Activated naive CD8-positive, alpha-beta T cell (primary cell): Measurements from ENCODE around the gene FBXO36.
"Not testable (repeated sequence)": the region's sequence is repeated elsewhere in the genome, so short reads cannot be mapped to it uniquely, and the experiment has no call there.

Experiments
- H3K27ac Mint-ChIP-seq: one replicate; pipeline ENCODE4 v1.8.0; 2021; ENCODE audit warnings: mixed read lengths
- H3K27me3 Mint-ChIP-seq: one replicate; pipeline ENCODE4 v1.8.0; 2021; ENCODE audit warnings: mixed read lengths
- H3K36me3 Mint-ChIP-seq: one replicate; pipeline ENCODE4 v1.8.0; 2021; ENCODE audit warnings: mixed read lengths
- H3K4me1 Mint-ChIP-seq: one replicate; pipeline ENCODE4 v1.8.0; 2021; ENCODE audit warnings: low read depth, mixed read lengths
- H3K4me3 Mint-ChIP-seq: one replicate; pipeline ENCODE4 v1.8.0; 2021; ENCODE audit warnings: mild to moderate bottlenecking, mixed read lengths
- H3K9me3 Mint-ChIP-seq: one replicate; pipeline ENCODE4 v1.8.0; 2021; ENCODE audit warnings: low read depth, mixed read lengths

FBXO36 gene

DNA sequence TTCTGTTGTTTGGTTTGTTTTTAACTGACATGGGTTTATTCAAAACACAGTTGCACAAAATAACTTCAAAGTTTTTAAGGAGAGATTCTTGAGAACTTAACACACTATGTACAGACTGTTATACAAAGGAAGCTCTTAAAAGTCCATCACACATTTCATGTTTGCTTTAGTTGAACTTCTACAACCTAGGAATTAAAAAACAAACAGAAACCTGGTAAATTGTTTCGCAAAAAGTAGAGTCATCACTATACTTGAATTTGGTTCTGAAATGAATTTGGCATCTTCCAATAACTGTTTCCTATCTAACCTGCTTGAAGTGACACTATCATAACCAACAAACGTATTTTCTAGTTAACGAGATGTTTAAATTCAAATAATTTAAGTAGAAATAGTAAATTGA, 22.3 kb upstream of the FBXO36 start:
- H3K4me3 Mint-ChIP-seq, result no peak overlapping the region
- no peaks in the 10 kb centered on the region for H3K27me3 Mint-ChIP-seq
- H3K27ac Mint-ChIP-seq, result no peak overlapping the region
- H3K36me3 Mint-ChIP-seq, result peaks cover 6% of the 10 kb centered on the region
- H3K9me3 Mint-ChIP-seq, result no peaks in the 10 kb centered on the region
- peaks cover 68% of the 10 kb centered on the region for H3K4me1 Mint-ChIP-seq

GRCh38 chr2:229900514-229900913, 21.8 kb upstream of the FBXO36 start:
- not testable (repeated sequence) for H3K27me3 Mint-ChIP-seq, H3K36me3 Mint-ChIP-seq, H3K27ac Mint-ChIP-seq, H3K9me3 Mint-ChIP-seq, H3K4me3 Mint-ChIP-seq
- H3K4me1 Mint-ChIP-seq, result peaks cover 69% of the 10 kb centered on the region

DNA sequence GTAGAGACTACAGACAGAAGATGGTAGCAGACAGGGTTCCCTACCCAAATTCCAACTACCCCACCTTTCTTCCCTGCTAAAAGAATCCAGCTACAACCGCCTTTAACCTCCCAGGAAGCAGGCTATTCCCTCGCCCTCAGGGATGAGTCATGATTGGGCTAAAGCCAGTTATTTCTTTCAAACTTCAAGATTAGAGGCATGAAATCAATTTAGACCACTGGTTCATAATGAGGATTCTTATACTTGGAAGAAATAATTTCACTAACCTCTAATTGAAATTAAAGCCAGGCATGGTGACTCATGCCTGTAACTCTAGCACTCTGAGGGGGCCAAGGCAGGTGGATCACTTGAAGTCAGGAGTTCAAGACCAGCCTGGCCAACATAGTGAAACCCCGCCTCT, 20.5 kb upstream of the FBXO36 start:
- H3K36me3 Mint-ChIP-seq, result peaks cover 10% of the 10 kb centered on the region
- H3K27me3 Mint-ChIP-seq, result no peaks in the 10 kb centered on the region
- H3K4me1 Mint-ChIP-seq, result peaks cover 63% of the 10 kb centered on the region
- no peak overlapping the region for H3K4me3 Mint-ChIP-seq
- no peak overlapping the region for H3K27ac Mint-ChIP-seq
- H3K9me3 Mint-ChIP-seq, result no peaks in the 10 kb centered on the region

GRCh38 chr2:229903037-229903436, 19.3 kb upstream of the FBXO36 start:
- Mint-ChIP-seq H3K4me3 (no peak overlapping the region), H3K4me1 (peaks cover 62% of the 10 kb centered on the region), H3K27me3 (no peaks in the 10 kb centered on the region), H3K27ac (no peak overlapping the region), H3K36me3 (peaks cover 8% of the 10 kb centered on the region), H3K9me3 (no peaks in the 10 kb centered on the region)

- Mint-ChIP-seq H3K4me3 (no peak overlapping the region), H3K27me3 (no peaks in the 10 kb centered on the region), H3K36me3 (peaks cover 8% of the 10 kb centered on the region), H3K4me1 (peaks cover 48% of the 10 kb centered on the region), H3K9me3 (no peaks in the 10 kb centered on the region), H3K27ac (no peak overlapping the region)
Observed at GRCh38 chr2:229905601-229906000, 16.7 kb upstream of the FBXO36 start.

GRCh38 chr2:229909090-229909489, 13.2 kb upstream of the FBXO36 start:
- H3K27ac Mint-ChIP-seq, result no peak overlapping the region
- no peaks in the 10 kb centered on the region for H3K27me3 Mint-ChIP-seq
- H3K9me3 Mint-ChIP-seq, result no peaks in the 10 kb centered on the region
- peaks cover 4% of the 10 kb centered on the region for H3K36me3 Mint-ChIP-seq
- no peak overlapping the region for H3K4me3 Mint-ChIP-seq
- H3K4me1 Mint-ChIP-seq, result peaks cover 55% of the 10 kb centered on the region

GRCh38 chr2:229910147-229910831, 12.0 kb upstream of the FBXO36 start:
- peaks cover 55% of the 10 kb centered on the region for H3K4me1 Mint-ChIP-seq
- peaks cover 4% of the 10 kb centered on the region for H3K36me3 Mint-ChIP-seq
- no peaks in the 10 kb centered on the region for H3K9me3 Mint-ChIP-seq
- H3K27me3 Mint-ChIP-seq, result no peaks in the 10 kb centered on the region
- peak overlapping the region; percentile 21 for H3K4me3 Mint-ChIP-seq
- peak overlapping the region; percentile 79 for H3K27ac Mint-ChIP-seq

DNA sequence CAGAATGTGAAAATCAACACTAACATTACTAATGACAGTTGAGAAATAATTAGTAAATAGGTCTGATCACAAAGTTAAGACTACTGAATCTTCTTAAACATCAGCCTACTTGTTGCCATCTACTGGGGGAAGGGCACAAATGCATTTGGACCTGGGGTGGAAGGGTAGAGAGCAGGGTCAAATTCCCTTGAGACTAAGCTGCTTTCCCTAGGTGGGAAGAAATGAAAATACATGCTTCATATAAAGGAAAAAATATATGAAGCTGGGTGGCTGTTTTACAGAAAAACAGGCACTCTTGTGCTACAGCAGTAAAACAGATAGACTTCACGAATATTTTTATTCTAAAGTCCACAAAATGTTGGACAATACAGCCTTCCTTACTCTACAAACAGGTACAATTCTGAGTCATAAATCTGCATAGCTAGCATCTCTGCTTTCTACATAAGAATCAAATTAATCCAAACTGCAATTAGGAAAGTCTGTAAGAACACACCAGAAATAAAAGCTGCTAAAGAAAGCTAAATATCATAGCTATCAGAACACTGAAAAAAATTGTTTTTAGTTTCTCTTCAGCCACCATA, 11.4 kb upstream of the FBXO36 start:
- Mint-ChIP-seq H3K27ac (peak overlapping the region; percentile 79), H3K36me3 (no peaks in the 10 kb centered on the region), H3K9me3 (no peaks in the 10 kb centered on the region), H3K4me1 (peaks cover 53% of the 10 kb centered on the region), H3K27me3 (no peaks in the 10 kb centered on the region), H3K4me3 (no peak overlapping the region)

DNA sequence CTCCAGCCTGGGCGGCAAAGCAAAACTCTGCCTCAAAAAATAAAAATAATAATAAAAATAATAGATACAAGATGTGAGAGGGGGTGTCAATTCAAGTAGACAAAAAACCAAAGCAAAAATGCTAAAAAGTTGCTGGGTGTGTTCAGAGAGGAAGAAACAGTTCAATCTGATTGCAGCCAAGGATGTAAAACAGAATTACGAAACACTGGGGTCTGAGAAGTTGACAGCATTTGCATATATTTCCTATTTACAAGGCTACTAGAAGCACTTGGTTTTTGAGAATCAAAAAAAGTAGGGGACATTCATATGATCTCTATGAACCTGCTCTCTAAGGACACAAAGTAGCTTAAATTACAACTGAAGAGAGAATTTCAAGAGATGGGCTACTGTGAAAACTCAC, 8.1 kb upstream of the FBXO36 start:
- no peak overlapping the region for H3K4me3 Mint-ChIP-seq
- H3K36me3 Mint-ChIP-seq, result peaks cover 3% of the 10 kb centered on the region
- no peaks in the 10 kb centered on the region for H3K9me3 Mint-ChIP-seq
- no peaks in the 10 kb centered on the region for H3K27me3 Mint-ChIP-seq
- peaks cover 69% of the 10 kb centered on the region for H3K4me1 Mint-ChIP-seq
- H3K27ac Mint-ChIP-seq, result peak overlapping the region; percentile 66

DNA sequence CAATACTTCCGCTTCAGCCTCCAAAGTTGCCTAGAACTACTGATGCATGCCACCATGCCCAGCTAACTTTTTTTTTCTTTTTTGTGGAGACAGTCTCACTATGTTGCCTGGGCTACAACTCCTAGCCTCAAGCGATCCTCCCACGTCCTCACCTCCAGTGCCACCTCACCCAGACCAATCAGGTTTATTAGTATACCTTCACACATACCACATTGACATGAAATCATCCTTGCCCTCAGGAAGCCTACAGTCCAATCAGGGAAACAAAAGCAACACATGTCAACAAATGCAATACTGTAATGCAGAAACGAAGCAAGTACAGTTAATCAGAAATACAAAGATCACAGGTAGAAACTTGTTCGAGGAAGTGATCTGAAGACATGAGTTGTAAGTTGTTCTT, 4.5 kb upstream of the FBXO36 start:
- H3K4me1 Mint-ChIP-seq, result peaks cover 54% of the 10 kb centered on the region
- H3K27ac Mint-ChIP-seq, result peak overlapping the region; percentile 18
- peaks cover 3% of the 10 kb centered on the region for H3K36me3 Mint-ChIP-seq

GRCh38 chr2:229920011-229920641, 2.2 kb upstream of the FBXO36 start:
- Mint-ChIP-seq H3K9me3 (no peaks in the 10 kb centered on the region), H3K27me3 (no peaks in the 10 kb centered on the region), H3K4me3 (peak overlapping the region; percentile 93), H3K4me1 (peaks cover 51% of the 10 kb centered on the region), H3K27ac (peak overlapping the region; percentile 96), H3K36me3 (peaks cover 3% of the 10 kb centered on the region)

More for the DNA sequence above, 4.5 kb upstream of the FBXO36 start:
- Mint-ChIP-seq H3K27me3 (no peaks in the 10 kb centered on the region), H3K4me3 (peak overlapping the region; percentile 17), H3K9me3 (no peaks in the 10 kb centered on the region)

GRCh38 chr2:229921101-229921891, 1.0 kb upstream of the FBXO36 start:
- H3K36me3 Mint-ChIP-seq, result peaks cover 3% of the 10 kb centered on the region

GRCh38 chr2:229921892-229922448, 333 bp upstream of the FBXO36 start, which contains the start of gene TRIP12:
Gene TRIP12, minus strand, starts transcription at chr2:229922009. Its CDS starts 41,930 bp downstream, at chr2:229880079.
- Mint-ChIP-seq H3K4me3 (peak within 1 kb of the TSS; percentile 97), H3K4me1 (peaks cover 42% of the 10 kb centered on the region), H3K27ac (peak within 1 kb of the TSS; percentile 98), H3K9me3 (no peaks in the 10 kb centered on the region), H3K36me3 (peaks cover 3% of the 10 kb centered on the region), H3K27me3 (no peaks in the 10 kb centered on the region)

More at GRCh38 chr2:229921101-229921891, 1.0 kb upstream of the FBXO36 start:
- H3K9me3 Mint-ChIP-seq, result no peaks in the 10 kb centered on the region
- H3K4me3 Mint-ChIP-seq, result peak overlapping the region; percentile 97
- peak overlapping the region; percentile 96 for H3K27ac Mint-ChIP-seq
- no peaks in the 10 kb centered on the region for H3K27me3 Mint-ChIP-seq
- peaks cover 46% of the 10 kb centered on the region for H3K4me1 Mint-ChIP-seq

GRCh38 chr2:229924541-229924940, 2.2 kb downstream of the FBXO36 start:
- not testable (repeated sequence) for H3K9me3 Mint-ChIP-seq, H3K36me3 Mint-ChIP-seq, H3K27me3 Mint-ChIP-seq
- Mint-ChIP-seq H3K27ac (peak overlapping the region; percentile 28), H3K4me1 (peaks cover 35% of the 10 kb centered on the region), H3K4me3 (peak overlapping the region; percentile 27)
